ENCODE data around the gene EMP1. TPM values are rescaled to one million over a fixed set of nuclear protein-coding genes. Genes with fewer than 3 reads are reported as not detected.

EMP1 gene
- total RNA-seq, 1 experiment from 2014 or later, result 0.63 TPM

DNA sequence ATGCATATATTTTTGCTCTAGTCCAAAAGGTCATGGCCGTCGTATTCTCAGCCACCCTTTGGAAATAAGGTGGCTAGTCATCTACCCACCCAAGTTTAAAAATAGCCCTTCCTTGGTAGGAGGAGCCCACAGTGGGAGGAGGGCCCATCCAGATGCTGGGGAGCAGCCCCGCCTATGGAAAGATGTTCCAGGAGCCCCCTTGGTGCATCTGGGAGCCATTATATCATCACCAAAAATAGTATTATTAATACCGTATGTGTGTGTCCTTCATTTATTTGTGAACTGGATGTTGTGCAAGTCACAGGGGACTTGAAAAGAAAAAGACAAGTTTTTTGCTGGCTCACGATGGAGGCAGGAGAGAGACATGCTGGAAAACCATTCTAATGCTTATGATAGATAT lies 34.0 kb downstream of the EMP1 start:
- no CpG with 5 or more reads among the region's 5 CpGs for WGBS (ENCODE audit: extremely low coverage, insufficient read length, low lambda C conversion rate)
- no peak overlapping the region for H3K9ac ChIP-seq (ENCODE audit: extremely low read depth, insufficient read length, low read length)

More for the DNA sequence above, 34.0 kb downstream of the EMP1 start:
- Histone ChIP-seq H3K4ac (ENCODE audit: low read depth, low read length) (no peak overlapping the region), H3K79me1 (ENCODE audit: insufficient read depth, low read depth, low read length, poor library complexity, severe bottlenecking) (no peaks in the 10 kb centered on the region), H4K20me1 (ENCODE audit: control insufficient read depth, insufficient read depth, insufficient read length) (no peaks in the 10 kb centered on the region), H2BK20ac (ENCODE audit: low read depth, low read length, poor library complexity, severe bottlenecking) (no peak overlapping the region), H3K4me1 (ENCODE audit: insufficient read depth, low read length) (no peaks in the 10 kb centered on the region; the same call in 1 of the 2 replicates), H3K14ac (ENCODE audit: insufficient read depth, low read length) (no peak overlapping the region), H4K91ac (ENCODE audit: insufficient read length, low read depth, low read length) (no peak overlapping the region), H3K23ac (ENCODE audit: insufficient read length, low read depth, low read length) (no peak overlapping the region), H3K27ac (ENCODE audit: insufficient read length, low read depth, low read length) (no peak overlapping the region), H3K18ac (ENCODE audit: insufficient read length, low read depth, low read length) (no peak overlapping the region), H2AFZ (ENCODE audit: low read length) (no peak overlapping the region), H3K27me3 (ENCODE audit: insufficient read depth, low read length) (no peaks in the 10 kb centered on the region), H2AK5ac (ENCODE audit: insufficient read length, low read length) (no peak overlapping the region), H4K5ac (ENCODE audit: insufficient read length, low read depth, low read length) (no peak overlapping the region), H3K79me2 (ENCODE audit: insufficient read depth, low read length) (no peaks in the 10 kb centered on the region), H3K23me2 (ENCODE audit: insufficient read length, low read depth, low read length, poor library complexity, severe bottlenecking) (no peaks in the 10 kb centered on the region), H2BK12ac (ENCODE audit: insufficient read length, low read depth, low read length) (no peak overlapping the region), H2BK120ac (ENCODE audit: low read depth, low read length, poor library complexity, severe bottlenecking) (no peak overlapping the region), H3T11ph (ENCODE audit: low read length) (no peak overlapping the region), H3K4me2 (ENCODE audit: insufficient read depth, insufficient read length, low read length) (no peak overlapping the region), H4K8ac (replicated peaks; ENCODE audit: insufficient read length, low read depth, low read length) (no peak overlapping the region), H2BK5ac (ENCODE audit: insufficient read length, low read length) (no peak overlapping the region), H3K56ac (ENCODE audit: insufficient read length, low read depth, low read length) (no peak overlapping the region), H3K9me3 (ENCODE audit: control insufficient read depth, low read depth, low read length) (no peaks in the 10 kb centered on the region), H2BK15ac (ENCODE audit: low read depth, low read length) (no peak overlapping the region)
- no peak for DNase-seq
- Mint-ChIP-seq H3K27ac (no peak overlapping the region), H3K27me3 (ENCODE audit: low read depth) (no peaks in the 10 kb centered on the region), H3K36me3 (ENCODE audit: insufficient read depth in 1 of 3, low read depth in 3 of 3) (peaks cover 0 to 5% (median 0%) of the 10 kb centered on the region in 3 experiments; a peak in 3 of 7 replicates), H3K4me1 (peaks cover 0 to 3% of the 10 kb centered on the region in 2 experiments; a peak in 2 of 4 replicates), H3K4me3 (no peak overlapping the region), H3K9me3 (peaks cover 0 to 6% of the 10 kb centered on the region in 2 experiments; a peak in 4 of 5 replicates)
- TF ChIP-seq, protein P1, sequence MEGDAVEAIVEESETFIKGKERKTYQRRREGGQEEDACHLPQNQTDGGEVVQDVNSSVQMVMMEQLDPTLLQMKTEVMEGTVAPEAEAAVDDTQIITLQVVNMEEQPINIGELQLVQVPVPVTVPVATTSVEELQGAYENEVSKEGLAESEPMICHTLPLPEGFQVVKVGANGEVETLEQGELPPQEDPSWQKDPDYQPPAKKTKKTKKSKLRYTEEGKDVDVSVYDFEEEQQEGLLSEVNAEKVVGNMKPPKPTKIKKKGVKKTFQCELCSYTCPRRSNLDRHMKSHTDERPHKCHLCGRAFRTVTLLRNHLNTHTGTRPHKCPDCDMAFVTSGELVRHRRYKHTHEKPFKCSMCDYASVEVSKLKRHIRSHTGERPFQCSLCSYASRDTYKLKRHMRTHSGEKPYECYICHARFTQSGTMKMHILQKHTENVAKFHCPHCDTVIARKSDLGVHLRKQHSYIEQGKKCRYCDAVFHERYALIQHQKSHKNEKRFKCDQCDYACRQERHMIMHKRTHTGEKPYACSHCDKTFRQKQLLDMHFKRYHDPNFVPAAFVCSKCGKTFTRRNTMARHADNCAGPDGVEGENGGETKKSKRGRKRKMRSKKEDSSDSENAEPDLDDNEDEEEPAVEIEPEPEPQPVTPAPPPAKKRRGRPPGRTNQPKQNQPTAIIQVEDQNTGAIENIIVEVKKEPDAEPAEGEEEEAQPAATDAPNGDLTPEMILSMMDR (conservative IDR thresholded peaks at IDR 0.05), result no peak

Measured in H9 (cell line).